ENCODE results near the gene KCNK13. TPM values are rescaled to one million over a fixed set of nuclear protein-coding genes. Genes with fewer than 3 reads are reported as not detected.

The KCNK13 gene
- total RNA-seq, 1 donor from 2014 or later, result 0.10 TPM

DNA sequence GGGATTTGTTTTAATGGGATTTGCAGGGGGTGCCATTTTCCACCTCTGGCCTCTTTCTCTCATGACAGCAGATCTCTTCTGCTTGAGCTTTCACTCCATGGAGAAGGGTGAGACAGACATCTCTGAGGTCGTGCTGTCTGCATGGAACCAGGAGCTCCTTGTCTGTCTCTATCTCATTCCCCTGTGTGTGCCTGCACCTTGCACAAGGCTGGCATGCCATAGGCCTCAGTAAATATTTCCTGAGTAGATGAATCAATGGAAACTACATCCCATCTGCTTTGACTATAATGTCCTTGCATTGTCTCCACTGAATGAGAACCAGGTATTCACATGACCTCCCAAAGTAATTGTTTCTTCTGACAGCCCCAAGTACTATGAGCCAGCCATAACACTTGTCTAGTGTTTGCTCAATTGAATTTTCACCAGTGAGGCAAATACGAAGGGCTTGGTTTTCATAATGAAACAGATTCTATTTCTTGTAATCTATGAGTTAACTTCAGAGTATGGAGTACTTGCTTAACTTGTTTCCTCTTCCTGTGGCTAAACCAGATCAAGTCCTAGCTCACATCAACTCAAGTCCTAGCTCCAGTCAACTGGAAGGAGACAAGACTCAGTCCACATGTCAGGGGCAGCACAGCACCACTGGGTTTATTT lies 32.3 kb downstream of the KCNK13 start:
- TF ChIP-seq, protein P1, sequence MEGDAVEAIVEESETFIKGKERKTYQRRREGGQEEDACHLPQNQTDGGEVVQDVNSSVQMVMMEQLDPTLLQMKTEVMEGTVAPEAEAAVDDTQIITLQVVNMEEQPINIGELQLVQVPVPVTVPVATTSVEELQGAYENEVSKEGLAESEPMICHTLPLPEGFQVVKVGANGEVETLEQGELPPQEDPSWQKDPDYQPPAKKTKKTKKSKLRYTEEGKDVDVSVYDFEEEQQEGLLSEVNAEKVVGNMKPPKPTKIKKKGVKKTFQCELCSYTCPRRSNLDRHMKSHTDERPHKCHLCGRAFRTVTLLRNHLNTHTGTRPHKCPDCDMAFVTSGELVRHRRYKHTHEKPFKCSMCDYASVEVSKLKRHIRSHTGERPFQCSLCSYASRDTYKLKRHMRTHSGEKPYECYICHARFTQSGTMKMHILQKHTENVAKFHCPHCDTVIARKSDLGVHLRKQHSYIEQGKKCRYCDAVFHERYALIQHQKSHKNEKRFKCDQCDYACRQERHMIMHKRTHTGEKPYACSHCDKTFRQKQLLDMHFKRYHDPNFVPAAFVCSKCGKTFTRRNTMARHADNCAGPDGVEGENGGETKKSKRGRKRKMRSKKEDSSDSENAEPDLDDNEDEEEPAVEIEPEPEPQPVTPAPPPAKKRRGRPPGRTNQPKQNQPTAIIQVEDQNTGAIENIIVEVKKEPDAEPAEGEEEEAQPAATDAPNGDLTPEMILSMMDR (IDR thresholded peaks at IDR 0.05; ENCODE audit: unreplicated experiment), result no peak
- Mint-ChIP-seq H3K36me3 (ENCODE audit: low read depth, unreplicated experiment) (no peaks in the 10 kb centered on the region), H3K9me3 (ENCODE audit: unreplicated experiment) (no peaks in the 10 kb centered on the region), H3K27ac (ENCODE audit: unreplicated experiment) (no peak overlapping the region), H3K27me3 (ENCODE audit: unreplicated experiment) (peaks cover 3% of the 10 kb centered on the region), H3K4me3 (ENCODE audit: unreplicated experiment) (no peak overlapping the region), H3K4me1 (ENCODE audit: unreplicated experiment) (peaks cover 5% of the 10 kb centered on the region)
- DNase-seq (ENCODE audit: low spot score), result no peak

DNA sequence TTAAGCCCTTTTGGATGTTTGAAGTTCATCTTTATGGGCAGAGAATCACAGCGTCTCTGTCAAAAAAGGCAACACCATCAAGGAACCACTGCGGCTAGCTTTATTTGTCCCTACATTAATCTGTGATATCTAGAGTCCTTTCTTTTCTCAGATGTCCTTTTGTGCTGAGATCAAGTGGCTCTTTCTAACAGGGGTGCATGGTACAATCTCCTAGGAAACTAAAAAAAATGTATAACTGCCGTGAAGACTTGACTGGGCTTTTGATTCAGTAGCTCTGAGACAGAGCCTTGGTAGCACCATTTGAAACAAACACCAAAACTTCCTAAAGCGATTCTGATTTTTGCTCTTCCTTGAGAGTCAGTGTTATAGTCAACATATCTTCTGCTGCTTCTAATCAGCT lies 33.3 kb downstream of the KCNK13 start:
- H3K27ac Mint-ChIP-seq (ENCODE audit: unreplicated experiment), result no peak overlapping the region
- DNase-seq (ENCODE audit: low spot score), result no peak
- peaks cover 5% of the 10 kb centered on the region for H3K4me1 Mint-ChIP-seq (ENCODE audit: unreplicated experiment)
- no peak overlapping the region for H3K4me3 Mint-ChIP-seq (ENCODE audit: unreplicated experiment)
- TF ChIP-seq, protein P1 (IDR thresholded peaks at IDR 0.05; ENCODE audit: unreplicated experiment), result no peak
- no peaks in the 10 kb centered on the region for H3K36me3 Mint-ChIP-seq (ENCODE audit: low read depth, unreplicated experiment)
- H3K27me3 Mint-ChIP-seq (ENCODE audit: unreplicated experiment), result peaks cover 3% of the 10 kb centered on the region
- H3K9me3 Mint-ChIP-seq (ENCODE audit: unreplicated experiment), result no peaks in the 10 kb centered on the region

DNA sequence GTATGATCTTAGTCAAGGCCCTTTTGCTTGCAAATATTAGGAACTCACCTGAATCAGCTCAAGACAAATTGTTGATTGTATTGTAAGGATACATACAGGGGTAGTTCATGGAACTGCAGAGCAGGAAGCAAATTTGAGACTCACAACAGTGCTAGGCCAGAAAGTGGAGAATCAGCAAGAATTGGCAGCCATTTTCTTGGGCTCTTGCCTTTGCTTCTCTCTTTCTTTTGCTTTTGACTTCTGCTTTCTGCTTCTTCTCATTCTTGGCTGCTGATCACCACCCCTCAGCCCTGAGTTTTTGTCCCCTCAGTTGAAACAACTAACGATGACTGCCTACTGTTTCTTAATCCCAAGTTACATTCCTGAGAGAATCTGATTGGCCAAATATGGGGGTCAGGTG lies 34.8 kb downstream of the KCNK13 start:
- TF ChIP-seq, protein P1 (IDR thresholded peaks at IDR 0.05; ENCODE audit: unreplicated experiment), result no peak
- no peaks in the 10 kb centered on the region for H3K9me3 Mint-ChIP-seq (ENCODE audit: unreplicated experiment)
- no peak overlapping the region for H3K27ac Mint-ChIP-seq (ENCODE audit: unreplicated experiment)
- no peaks in the 10 kb centered on the region for H3K36me3 Mint-ChIP-seq (ENCODE audit: low read depth, unreplicated experiment)
- H3K4me3 Mint-ChIP-seq (ENCODE audit: unreplicated experiment), result no peak overlapping the region
- DNase-seq (ENCODE audit: low spot score), result no peak
- H3K4me1 Mint-ChIP-seq (ENCODE audit: unreplicated experiment), result peaks cover 5% of the 10 kb centered on the region
- H3K27me3 Mint-ChIP-seq (ENCODE audit: unreplicated experiment), result peaks cover 3% of the 10 kb centered on the region

DNA sequence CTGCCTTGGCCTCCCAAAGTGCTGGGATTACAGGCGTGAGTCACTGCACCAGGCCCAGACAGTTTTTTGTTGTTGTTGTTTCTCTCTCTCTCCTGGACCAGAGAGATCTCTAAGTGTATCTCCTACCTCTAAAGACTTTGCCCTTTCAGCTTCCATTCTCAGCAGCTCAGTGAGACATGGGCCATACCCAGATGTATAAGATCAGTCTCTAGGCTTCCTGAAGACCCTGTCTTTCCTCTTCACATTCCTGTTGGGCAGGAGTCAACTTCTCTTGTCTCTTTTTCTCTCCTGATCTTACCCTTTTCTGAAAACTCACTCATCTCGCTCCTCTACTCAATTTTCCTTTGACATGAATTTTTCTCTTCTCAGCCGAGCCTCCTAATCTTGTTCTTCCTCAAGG lies 42.0 kb downstream of the KCNK13 start:
- H3K36me3 Mint-ChIP-seq (ENCODE audit: low read depth, unreplicated experiment), result no peaks in the 10 kb centered on the region
- no peaks in the 10 kb centered on the region for H3K9me3 Mint-ChIP-seq (ENCODE audit: unreplicated experiment)
- H3K27ac Mint-ChIP-seq (ENCODE audit: unreplicated experiment), result peak overlapping the region; percentile 65
- no peak overlapping the region for H3K4me3 Mint-ChIP-seq (ENCODE audit: unreplicated experiment)
- DNase-seq (ENCODE audit: low spot score), result no peak
- no peaks in the 10 kb centered on the region for H3K27me3 Mint-ChIP-seq (ENCODE audit: unreplicated experiment)
- no peaks in the 10 kb centered on the region for H3K4me1 Mint-ChIP-seq (ENCODE audit: unreplicated experiment)
- TF ChIP-seq, protein P1 (IDR thresholded peaks at IDR 0.05; ENCODE audit: unreplicated experiment), result no peak

DNA sequence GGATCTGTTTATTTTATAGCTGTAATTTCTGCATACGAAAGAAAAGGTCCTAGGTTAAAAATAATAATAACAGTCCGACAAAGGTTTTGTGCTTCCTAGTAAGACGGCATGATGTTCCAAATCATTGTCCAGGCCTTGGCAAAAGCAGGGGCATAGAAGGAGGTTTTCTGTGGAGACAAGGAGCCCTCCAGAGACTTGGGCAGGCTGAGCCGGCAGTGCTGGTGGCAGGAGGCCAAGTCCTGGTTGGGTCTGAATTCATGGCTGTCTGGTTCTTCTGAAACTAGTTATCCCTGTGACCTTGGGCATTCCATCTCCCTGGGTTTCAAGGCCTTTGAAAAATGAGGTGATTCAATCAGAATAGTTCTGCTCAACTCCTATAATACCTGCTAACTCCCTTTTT lies 44.0 kb downstream of the KCNK13 start:
- H3K27me3 Mint-ChIP-seq (ENCODE audit: unreplicated experiment), result peaks cover 2% of the 10 kb centered on the region
- H3K36me3 Mint-ChIP-seq (ENCODE audit: low read depth, unreplicated experiment), result no peaks in the 10 kb centered on the region
- no peaks in the 10 kb centered on the region for H3K9me3 Mint-ChIP-seq (ENCODE audit: unreplicated experiment)
- TF ChIP-seq, protein P1 (IDR thresholded peaks at IDR 0.05; ENCODE audit: unreplicated experiment), result no peak
- no peak overlapping the region for H3K4me3 Mint-ChIP-seq (ENCODE audit: unreplicated experiment)
- DNase-seq (ENCODE audit: low spot score), result no peak
- no peak overlapping the region for H3K27ac Mint-ChIP-seq (ENCODE audit: unreplicated experiment)
- H3K4me1 Mint-ChIP-seq (ENCODE audit: unreplicated experiment), result no peaks in the 10 kb centered on the region
